Adrenal gland (tissue), 5 donors: ENCODE data around the gene TMEM120B.

ENCODE experiments used
- POLR2A ChIP-seq, 2 donors: fragments of 450-650 bp; IDR thresholded peaks; one replicate each; pipeline ENCODE4 v1.6.1; 2017; ENCODE audit warnings: antibody characterized with exemption in 2 of 2, mild to moderate bottlenecking in 2 of 2, moderate library complexity in 1 of 2
- TF ChIP-seq, protein P1 (sequence below), 6 experiments: fragments of 450-650 bp in 4 of 6; fragments of 200-600 bp in 2 of 6; sonication (generic) in 1 of 6; IDR thresholded peaks; 1 replicate in 5 of 6; 2 replicates in 1 of 6; pipeline versions ENCODE4 v1.5.1 to v1.8.0; 2016 to 2021; ENCODE audit warnings: antibody characterized with exemption in 6 of 6, mild to moderate bottlenecking in 2 of 6, moderate library complexity in 1 of 6
- donor health status: DM: no; HTN: no; CAD: no.

DNA sequence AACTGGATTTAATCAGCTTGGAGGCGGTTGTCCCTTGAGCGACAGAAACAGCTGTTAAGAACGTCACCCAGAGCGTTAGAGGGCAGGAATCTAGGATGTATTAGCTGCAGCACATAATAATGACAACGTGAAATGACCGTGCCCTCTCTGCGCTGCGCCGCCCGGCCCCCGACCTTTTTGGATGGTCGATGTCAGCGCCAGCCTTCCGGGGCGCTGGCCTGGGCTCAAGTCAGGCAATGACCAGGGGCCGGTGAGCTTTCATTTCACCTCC, 427 bp upstream of the TMEM120B start:
- TF ChIP-seq, protein P1, sequence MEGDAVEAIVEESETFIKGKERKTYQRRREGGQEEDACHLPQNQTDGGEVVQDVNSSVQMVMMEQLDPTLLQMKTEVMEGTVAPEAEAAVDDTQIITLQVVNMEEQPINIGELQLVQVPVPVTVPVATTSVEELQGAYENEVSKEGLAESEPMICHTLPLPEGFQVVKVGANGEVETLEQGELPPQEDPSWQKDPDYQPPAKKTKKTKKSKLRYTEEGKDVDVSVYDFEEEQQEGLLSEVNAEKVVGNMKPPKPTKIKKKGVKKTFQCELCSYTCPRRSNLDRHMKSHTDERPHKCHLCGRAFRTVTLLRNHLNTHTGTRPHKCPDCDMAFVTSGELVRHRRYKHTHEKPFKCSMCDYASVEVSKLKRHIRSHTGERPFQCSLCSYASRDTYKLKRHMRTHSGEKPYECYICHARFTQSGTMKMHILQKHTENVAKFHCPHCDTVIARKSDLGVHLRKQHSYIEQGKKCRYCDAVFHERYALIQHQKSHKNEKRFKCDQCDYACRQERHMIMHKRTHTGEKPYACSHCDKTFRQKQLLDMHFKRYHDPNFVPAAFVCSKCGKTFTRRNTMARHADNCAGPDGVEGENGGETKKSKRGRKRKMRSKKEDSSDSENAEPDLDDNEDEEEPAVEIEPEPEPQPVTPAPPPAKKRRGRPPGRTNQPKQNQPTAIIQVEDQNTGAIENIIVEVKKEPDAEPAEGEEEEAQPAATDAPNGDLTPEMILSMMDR (IDR thresholded peaks at IDR 0.05) = no peak
- no peak for TF ChIP-seq POLR2A (IDR thresholded peaks at IDR 0.05)
